ENCODE data around the gene ZNF692. TPM values are rescaled to one million over a fixed set of nuclear protein-coding genes. Genes with fewer than 3 reads are reported as not detected.

Gene ZNF692
- polyA plus RNA-seq, 1 donor (not counting 4 experiments of a cell fraction or from before 2014, with no cell fraction given) = 27.0 TPM

GRCh38 chr1:248814351-248814750 is 44.5 kb downstream of the ZNF692 start:
- peaks cover 27 to 37% of the 10 kb centered on the region in 2 experiments for H3K36me3 ChIP-seq (ENCODE audit: control insufficient read depth in 2 of 2, extremely low read depth in 1 of 2, insufficient read depth in 2 of 2, low read length in 2 of 2)
- H3K27me3 ChIP-seq (ENCODE audit: control insufficient read depth, extremely low read depth, insufficient read depth, low read length) = no peaks in the 10 kb centered on the region
- H3K79me2 ChIP-seq (ENCODE audit: control insufficient read depth, insufficient read depth, low read length) = peaks cover 10% of the 10 kb centered on the region
- H2AFZ ChIP-seq (ENCODE audit: control insufficient read depth, low read length) = no peak overlapping the region
- H3K4me3 ChIP-seq (ENCODE audit: control insufficient read depth in 2 of 3, extremely low read depth in 1 of 3, insufficient read depth in 2 of 3, low read depth in 1 of 3, low read length in 3 of 3) = no peak overlapping the region
- dilution Hi-C loops (cut with MboI; ENCODE audit: extremely low pct_ligation_motif_present, low sequenced_read_pairs) = no loop called here
- FAIRE-seq = no peak
- no peak overlapping the region for H3K4me2 ChIP-seq (ENCODE audit: control insufficient read depth, extremely low read depth, insufficient read depth, low read depth, low read length)
- DNase-seq (ENCODE audit: low read depth, low spot score) = no peak
- no peak overlapping the region for H3K27ac ChIP-seq (ENCODE audit: control insufficient read depth, insufficient read depth, low read length)
- TF ChIP-seq CTCF (optimal IDR thresholded peaks at IDR 0.05 in 1 of 3, IDR thresholded peaks at IDR 0.05 in 1 of 3, conservative IDR thresholded peaks at IDR 0.05 in 1 of 3; ENCODE audit: extremely low read depth in 1 of 3, insufficient read depth in 2 of 3, low read length in 3 of 3) = no peak
- no peak for TF ChIP-seq EZH2 (IDR thresholded peaks at IDR 0.05; ENCODE audit: low read length)
- H3K9ac ChIP-seq (ENCODE audit: control insufficient read depth, extremely low read depth, insufficient read depth, low read length) = no peak overlapping the region
- no peaks in the 10 kb centered on the region for H4K20me1 ChIP-seq (ENCODE audit: control insufficient read depth, extremely low read depth, insufficient read depth, low read length)
- H3K9me3 ChIP-seq (ENCODE audit: control insufficient read depth, low read depth, low read length) = no peaks in the 10 kb centered on the region
- H3K9me1 ChIP-seq (ENCODE audit: control insufficient read depth, extremely low read depth, insufficient read depth, low read length) = no peaks in the 10 kb centered on the region
- peaks cover 12% of the 10 kb centered on the region for H3K4me1 ChIP-seq (ENCODE audit: control insufficient read depth, extremely low read depth, insufficient read depth, low read length)

DNA sequence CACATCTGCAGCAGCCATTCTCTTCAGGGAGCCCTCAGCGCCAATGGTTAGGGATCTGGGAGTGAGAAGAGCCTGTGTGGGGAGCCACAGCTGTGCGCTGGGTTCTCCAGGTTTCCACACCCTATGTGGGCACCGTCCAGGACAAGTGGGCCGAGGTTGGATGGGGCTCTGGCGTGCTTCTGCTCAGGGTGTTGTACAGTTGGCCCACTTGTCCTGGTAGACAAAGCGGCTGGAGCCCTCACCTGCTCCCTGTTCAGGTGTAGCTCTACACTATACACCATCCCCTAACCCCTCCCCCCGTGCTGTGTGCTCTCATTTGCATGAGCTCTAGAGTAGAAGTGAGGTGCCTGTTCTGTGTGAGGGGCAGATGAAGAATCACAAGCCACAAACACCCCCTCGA is 45.3 kb downstream of the ZNF692 start:
- Histone ChIP-seq H3K79me2 (ENCODE audit: control insufficient read depth, insufficient read depth, low read length) (peaks cover 4% of the 10 kb centered on the region), H3K27ac (ENCODE audit: control insufficient read depth, insufficient read depth, low read length) (no peak overlapping the region), H3K9ac (ENCODE audit: control insufficient read depth, extremely low read depth, insufficient read depth, low read length) (no peak overlapping the region), H3K4me1 (ENCODE audit: control insufficient read depth, extremely low read depth, insufficient read depth, low read length) (peaks cover 12% of the 10 kb centered on the region), H3K4me3 (ENCODE audit: control insufficient read depth in 2 of 3, extremely low read depth in 1 of 3, insufficient read depth in 2 of 3, low read depth in 1 of 3, low read length in 3 of 3) (no peak overlapping the region), H4K20me1 (ENCODE audit: control insufficient read depth, extremely low read depth, insufficient read depth, low read length) (no peaks in the 10 kb centered on the region), H3K4me2 (ENCODE audit: control insufficient read depth, extremely low read depth, insufficient read depth, low read depth, low read length) (no peak overlapping the region), H3K36me3 (ENCODE audit: control insufficient read depth in 2 of 2, extremely low read depth in 1 of 2, insufficient read depth in 2 of 2, low read length in 2 of 2) (peaks cover 22 to 35% of the 10 kb centered on the region in 2 experiments), H3K9me3 (ENCODE audit: control insufficient read depth, low read depth, low read length) (no peaks in the 10 kb centered on the region), H3K9me1 (ENCODE audit: control insufficient read depth, extremely low read depth, insufficient read depth, low read length) (no peaks in the 10 kb centered on the region), H3K27me3 (ENCODE audit: control insufficient read depth, extremely low read depth, insufficient read depth, low read length) (no peaks in the 10 kb centered on the region), H2AFZ (ENCODE audit: control insufficient read depth, low read length) (no peak overlapping the region)
- FAIRE-seq (no peak), DNase-seq (ENCODE audit: low read depth, low spot score) (no peak)
- TF ChIP-seq CTCF (optimal IDR thresholded peaks at IDR 0.05 in 1 of 3, IDR thresholded peaks at IDR 0.05 in 1 of 3, conservative IDR thresholded peaks at IDR 0.05 in 1 of 3; ENCODE audit: extremely low read depth in 1 of 3, insufficient read depth in 2 of 3, low read length in 3 of 3) (no peak), EZH2 (IDR thresholded peaks at IDR 0.05; ENCODE audit: low read length) (no peak)
- dilution Hi-C loops (cut with MboI; ENCODE audit: extremely low pct_ligation_motif_present, low sequenced_read_pairs) = no loop called here

All from keratinocyte (primary cell).